ENCODE results near the gene USF1. TPM values are rescaled to one million over a fixed set of nuclear protein-coding genes. Genes with fewer than 3 reads are reported as not detected.

Gene USF1
- total and polyA plus RNA-seq, 2 donors from 2014 or later = 48.7 to 56.1 TPM

GRCh38 chr1:161072751-161073449 is 27.1 kb upstream of the USF1 start:
- Histone ChIP-seq H3K9ac (ENCODE audit: low read length in 3 of 3) (no peak overlapping the region), H3K27ac (ENCODE audit: low read depth in 2 of 2, low read length in 2 of 2) (no peak overlapping the region), H3K9me3 (ENCODE audit: control insufficient read depth in 2 of 3, insufficient read depth in 1 of 3, low read length in 3 of 3) (no peaks in the 10 kb centered on the region), H3K27me3 (ENCODE audit: control insufficient read depth, insufficient read depth, low read length) (no peaks in the 10 kb centered on the region), H3K4me3 (ENCODE audit: low read length in 3 of 3) (no peak overlapping the region), H3K36me3 (ENCODE audit: control insufficient read depth in 2 of 3, insufficient read depth in 3 of 3, low read length in 3 of 3) (peaks cover 0 to 3% (median 0%) of the 10 kb centered on the region in 3 donors), H3K4me1 (ENCODE audit: control insufficient read depth in 2 of 3, insufficient read depth in 2 of 3, low read depth in 1 of 3, low read length in 3 of 3) (no peaks in the 10 kb centered on the region)
- no peak for FAIRE-seq
- intact Hi-C loops (cut with DNase I) = no loop called here
- DNase-seq = no peak
- TF ChIP-seq CTCF (IDR thresholded peaks at IDR 0.05; ENCODE audit: borderline replicate concordance, extremely low read depth, insufficient read depth) = no peak

GRCh38 chr1:161071886-161072371 is 26.2 kb upstream of the USF1 start:
- intact Hi-C loops (cut with DNase I) = no loop called here
- TF ChIP-seq CTCF (IDR thresholded peaks at IDR 0.05; ENCODE audit: borderline replicate concordance, extremely low read depth, insufficient read depth) = peak; percentile 44
- DNase-seq = peak in 1 of 5 donors; percentile 12
- FAIRE-seq = no peak
- Histone ChIP-seq H3K9me3 (ENCODE audit: control insufficient read depth in 2 of 3, insufficient read depth in 1 of 3, low read length in 3 of 3) (no peaks in the 10 kb centered on the region), H3K4me1 (ENCODE audit: control insufficient read depth in 2 of 3, insufficient read depth in 2 of 3, low read depth in 1 of 3, low read length in 3 of 3) (no peaks in the 10 kb centered on the region), H3K27ac (ENCODE audit: low read depth in 2 of 2, low read length in 2 of 2) (no peak overlapping the region), H3K4me3 (ENCODE audit: low read length in 3 of 3) (no peak overlapping the region), H3K27me3 (ENCODE audit: control insufficient read depth, insufficient read depth, low read length) (no peaks in the 10 kb centered on the region), H3K36me3 (ENCODE audit: control insufficient read depth in 2 of 3, insufficient read depth in 3 of 3, low read length in 3 of 3) (peaks cover 0 to 3% (median 0%) of the 10 kb centered on the region in 3 donors), H3K9ac (ENCODE audit: low read length in 3 of 3) (no peak overlapping the region)

GRCh38 chr1:161070761-161071160 is 25.0 kb upstream of the USF1 start:
- H3K27ac ChIP-seq (ENCODE audit: low read depth in 2 of 2, low read length in 2 of 2) = no peak overlapping the region
- intact Hi-C loops (cut with DNase I) = no loop called here
- H3K27me3 ChIP-seq (ENCODE audit: control insufficient read depth, insufficient read depth, low read length) = no peaks in the 10 kb centered on the region
- TF ChIP-seq CTCF (IDR thresholded peaks at IDR 0.05; ENCODE audit: borderline replicate concordance, extremely low read depth, insufficient read depth) = no peak
- H3K36me3 ChIP-seq (ENCODE audit: control insufficient read depth in 2 of 3, insufficient read depth in 3 of 3, low read length in 3 of 3) = peaks cover 0 to 3% (median 0%) of the 10 kb centered on the region in 3 donors
- H3K9ac ChIP-seq (ENCODE audit: low read length in 3 of 3) = no peak overlapping the region
- H3K4me1 ChIP-seq (ENCODE audit: control insufficient read depth in 2 of 3, insufficient read depth in 2 of 3, low read depth in 1 of 3, low read length in 3 of 3) = no peaks in the 10 kb centered on the region
- no peaks in the 10 kb centered on the region for H3K9me3 ChIP-seq (ENCODE audit: control insufficient read depth in 2 of 3, insufficient read depth in 1 of 3, low read length in 3 of 3)
- H3K4me3 ChIP-seq (ENCODE audit: low read length in 3 of 3) = no peak overlapping the region
- DNase-seq (no peak), FAIRE-seq (no peak)

Data from kidney (tissue), 14 donors.